Kidney glomerular epithelial cell (primary cell): ENCODE data around the gene LINC00237.

Experiments used
- DNase-seq: peaks from one replicate; lab custom pipeline; 2025; lab: John Stamatoyannopoulos, UW

Gene LINC00237

DNA sequence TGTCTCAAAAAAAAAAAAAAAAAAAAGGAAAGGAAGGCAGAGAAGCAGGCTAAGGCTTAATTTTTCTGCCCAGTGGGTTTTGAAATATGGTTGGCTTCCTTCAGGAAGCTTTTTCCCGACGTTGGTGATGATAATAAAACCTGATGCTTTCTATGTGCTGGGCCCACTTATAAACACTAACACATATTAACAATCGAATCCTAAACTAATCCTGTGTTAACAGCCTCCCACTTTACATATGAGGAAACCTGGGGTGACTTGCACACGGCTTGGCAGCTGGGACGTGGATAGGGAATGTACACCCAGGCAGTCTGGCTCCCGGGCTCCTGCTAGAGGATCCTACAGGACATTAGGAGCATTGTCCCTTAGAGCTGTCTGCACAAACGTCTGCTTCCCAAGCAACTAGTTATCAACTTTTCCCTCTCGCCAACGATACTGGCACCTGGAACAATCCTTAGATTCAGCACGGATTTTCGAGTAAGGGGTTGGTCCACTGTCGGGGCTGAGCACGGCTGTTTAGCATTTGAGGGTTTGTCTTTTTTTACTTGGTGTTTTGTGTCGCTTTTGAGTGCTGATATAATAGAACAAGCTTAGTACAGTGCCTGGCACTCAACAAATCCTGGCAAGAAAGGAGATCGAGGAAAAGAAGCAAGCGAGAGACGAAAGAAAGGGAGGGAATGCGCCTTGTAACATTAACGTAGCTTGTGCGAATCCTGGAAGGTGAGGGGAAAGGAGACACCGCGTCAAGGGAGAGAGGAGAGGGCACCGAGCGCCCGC, 19.1 kb upstream of the LINC00237 start:
- DNase-seq, result peak; percentile 75

- no peak for DNase-seq
These were observed 18.0 kb upstream of the LINC00237 start for GRCh38 chr20:21124190-21124589.

DNA sequence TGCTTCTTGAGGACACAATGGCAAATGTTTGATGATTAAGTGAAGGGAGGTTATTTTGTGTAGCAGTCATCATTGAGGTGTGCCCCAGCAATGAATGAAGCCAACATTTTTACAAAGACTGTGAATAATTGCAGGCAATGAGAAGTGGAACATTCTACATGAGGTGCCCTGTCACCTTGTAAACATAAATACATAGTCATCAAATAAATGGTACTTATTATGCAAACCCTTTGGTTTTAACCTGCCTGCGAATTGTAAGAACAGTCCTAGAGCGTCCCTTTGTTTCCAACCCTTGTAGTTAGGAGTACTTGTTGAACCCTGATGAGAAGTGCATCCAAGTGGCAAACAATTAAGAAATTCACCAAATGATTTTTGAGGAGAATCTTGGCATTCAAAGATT, 12.6 kb upstream of the LINC00237 start:
- no peak for DNase-seq

GRCh38 chr20:21118138-21118537, 12.0 kb upstream of the LINC00237 start:
- DNase-seq, result no peak

- no peak for DNase-seq
These were observed 11.4 kb upstream of the LINC00237 start for GRCh38 chr20:21117521-21117920.

- no peak for DNase-seq
These were observed 8.4 kb upstream of the LINC00237 start for GRCh38 chr20:21114584-21114983.

DNA sequence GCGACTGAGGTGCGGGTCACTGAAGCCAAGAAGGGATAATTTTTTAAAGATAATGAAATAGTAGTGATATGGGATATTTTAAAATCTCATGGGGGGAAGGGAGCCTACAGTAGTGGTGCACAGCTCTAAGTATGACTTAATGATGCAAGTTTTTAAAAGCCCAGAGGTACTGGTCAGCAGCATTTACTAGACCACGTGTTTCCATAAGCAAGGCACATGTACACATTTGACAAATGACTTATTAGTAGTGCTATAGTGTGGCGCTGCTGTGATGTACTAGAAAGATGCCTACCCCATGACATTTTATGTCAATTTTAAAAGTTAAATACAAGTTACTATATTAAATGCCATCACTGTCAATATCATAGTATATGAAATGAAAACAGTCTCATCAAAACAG, 7.5 kb upstream of the LINC00237 start:
- no peak for DNase-seq

GRCh38 chr20:21111416-21111815, 5.3 kb upstream of the LINC00237 start:
- no peak for DNase-seq

- no peak for DNase-seq
These were observed 4.7 kb upstream of the LINC00237 start for GRCh38 chr20:21110811-21111210.

DNA sequence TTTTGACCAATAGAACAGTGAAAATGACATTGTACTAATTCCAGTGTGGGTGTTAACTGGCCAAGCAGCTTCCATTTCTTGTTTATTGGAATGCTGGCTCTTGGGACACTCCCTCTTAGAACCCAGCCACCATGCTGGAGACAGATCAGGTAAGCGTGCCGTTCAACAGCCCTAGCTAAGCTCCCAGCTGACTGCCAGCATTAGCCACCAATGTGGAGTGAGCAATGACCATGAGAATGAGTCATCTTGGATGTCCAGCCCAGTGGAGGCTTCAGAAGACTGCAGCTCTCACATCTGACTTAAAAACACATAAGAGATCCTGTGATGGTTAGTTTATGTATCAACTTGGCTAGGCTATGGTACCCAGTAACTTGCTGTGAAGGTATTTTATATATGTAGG, 3.0 kb upstream of the LINC00237 start:
- DNase-seq, result no peak

GRCh38 chr20:21105429-21106170, 558 bp downstream of the LINC00237 start:
- DNase-seq, result no peak

DNA sequence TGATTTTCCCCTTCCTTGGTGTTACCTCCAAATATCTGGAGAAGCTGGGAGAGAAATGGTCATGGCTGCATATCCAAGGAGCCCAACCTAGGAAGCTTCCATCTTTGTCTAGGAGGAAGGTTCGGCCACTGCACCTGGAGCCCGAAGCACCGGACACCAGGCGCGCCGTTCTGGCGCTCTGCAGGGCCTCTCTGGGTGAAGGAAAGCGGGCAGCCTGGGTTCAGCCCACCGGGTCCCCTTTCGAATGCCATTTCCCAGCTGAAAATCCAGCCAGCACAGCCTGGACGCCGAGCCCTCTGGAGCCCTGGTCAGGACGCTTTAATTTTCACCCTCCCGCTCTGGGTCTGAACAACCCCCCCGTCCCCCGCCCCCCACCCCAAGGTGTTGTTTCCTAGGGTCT, 1.2 kb downstream of the LINC00237 start:
- no peak for DNase-seq

GRCh38 chr20:21104466-21104761, 1.7 kb downstream of the LINC00237 start:
- no peak for DNase-seq

DNA sequence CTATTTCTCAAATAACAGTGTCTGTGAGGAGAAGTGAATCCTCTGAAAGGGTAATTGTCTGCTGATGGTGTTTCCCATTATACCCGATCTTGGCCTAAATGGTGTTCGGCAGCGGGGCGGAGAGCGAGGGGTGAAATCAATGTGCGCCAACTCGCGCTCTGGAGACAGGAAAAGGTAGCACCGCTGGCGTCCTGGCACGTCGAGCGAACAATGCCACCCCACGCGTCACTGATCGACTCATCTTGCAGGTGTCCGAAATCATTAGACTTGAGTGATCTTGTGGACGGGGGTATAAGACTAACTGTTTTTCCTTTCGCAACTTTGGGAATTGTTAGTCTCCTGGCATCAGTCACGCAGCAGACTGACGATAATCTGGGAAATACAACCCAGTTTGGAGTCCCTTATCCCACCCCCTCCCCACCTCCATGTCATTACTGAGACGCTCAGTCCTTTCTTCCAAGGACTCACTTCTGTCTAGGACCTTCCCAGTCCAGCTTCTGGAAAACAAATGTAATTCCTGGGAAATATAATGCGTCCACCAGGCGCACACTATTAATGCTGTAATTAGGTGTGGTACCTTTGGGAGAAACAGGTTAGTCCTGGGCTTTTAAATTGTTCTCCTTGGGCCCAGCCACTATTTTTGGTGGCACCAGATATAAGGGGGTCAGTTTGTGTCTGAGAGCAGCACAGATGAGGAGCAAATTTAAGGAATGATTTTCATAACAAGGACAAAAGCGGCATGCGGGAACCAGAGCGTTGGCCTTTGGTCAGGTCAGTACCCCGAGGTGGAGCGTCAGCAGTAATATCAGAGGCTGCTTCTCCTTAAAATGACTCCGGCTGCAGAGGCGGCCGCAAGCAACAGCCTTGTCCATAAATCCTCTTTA, 2.3 kb downstream of the LINC00237 start:
- no peak for DNase-seq

DNA sequence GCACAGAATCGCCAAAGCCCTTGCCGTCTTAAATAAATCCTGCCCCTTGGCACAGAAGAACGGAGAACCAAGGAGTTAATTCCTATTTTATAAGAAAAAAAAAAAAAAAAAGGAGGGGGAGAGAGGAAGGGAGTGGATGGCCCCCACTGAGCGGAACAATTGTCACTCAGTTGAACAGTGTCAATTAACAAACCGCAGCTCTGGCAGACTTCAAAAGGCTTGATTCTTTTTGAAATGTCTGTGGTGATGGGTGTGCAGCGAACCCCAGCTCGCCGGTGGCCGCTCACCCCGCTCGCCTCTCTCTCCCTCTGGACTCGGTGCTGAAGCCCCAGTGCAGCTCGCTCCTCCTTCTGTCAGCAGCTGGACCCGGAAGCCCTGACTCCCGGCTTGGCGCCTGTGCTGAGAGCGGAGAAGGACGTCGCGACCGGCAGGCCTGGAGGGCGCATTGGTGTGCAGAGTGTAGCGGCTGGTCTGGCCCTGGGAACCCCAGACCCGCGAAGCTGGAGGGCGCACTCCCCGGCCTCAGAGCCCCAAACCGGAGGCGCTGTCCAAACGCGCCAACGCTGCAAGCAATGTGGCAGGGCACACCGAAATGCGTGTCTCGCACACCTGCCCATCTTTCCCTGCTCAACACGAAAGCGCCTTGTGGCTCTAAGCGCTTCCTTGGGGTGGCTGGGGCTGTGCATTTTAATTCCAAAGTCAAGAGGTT, 3.4 kb downstream of the LINC00237 start:
- no peak for DNase-seq

DNA sequence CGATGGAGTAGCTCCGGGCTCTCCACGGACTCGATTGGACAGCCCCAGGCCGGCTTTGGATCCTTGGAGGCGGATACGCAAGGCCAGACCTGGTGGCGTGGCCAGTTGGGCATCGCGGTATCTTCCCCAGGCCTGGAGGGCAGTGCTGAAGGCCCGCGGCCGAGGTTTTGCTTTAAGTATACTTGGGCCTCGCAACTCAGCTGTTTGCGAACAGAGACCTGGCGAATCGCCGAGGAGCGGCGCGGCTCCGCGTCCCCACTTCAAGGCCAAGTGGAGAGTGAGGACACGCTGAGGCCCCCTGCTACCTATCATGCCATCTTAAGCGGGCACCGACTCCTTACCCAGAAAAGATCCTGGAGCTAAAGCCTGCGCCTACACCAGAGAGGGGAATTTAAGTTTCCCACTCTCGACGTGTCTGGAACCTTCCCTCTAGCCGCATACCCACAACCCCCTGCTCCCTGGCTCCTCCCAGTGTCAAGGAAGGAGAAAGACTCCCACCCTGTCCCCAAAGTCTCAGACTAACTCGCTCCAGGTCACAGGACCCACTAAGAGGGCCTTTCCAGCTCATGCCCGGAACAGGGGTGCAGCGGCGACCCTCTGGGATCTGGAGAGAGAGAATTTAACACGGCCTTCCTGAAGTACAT, 4.1 kb downstream of the LINC00237 start:
- no peak for DNase-seq

GRCh38 chr20:21101453-21101931, 4.7 kb downstream of the LINC00237 start:
- no peak for DNase-seq

GRCh38 chr20:21100578-21101452, 5.3 kb downstream of the LINC00237 start:
- DNase-seq, result no peak

DNA sequence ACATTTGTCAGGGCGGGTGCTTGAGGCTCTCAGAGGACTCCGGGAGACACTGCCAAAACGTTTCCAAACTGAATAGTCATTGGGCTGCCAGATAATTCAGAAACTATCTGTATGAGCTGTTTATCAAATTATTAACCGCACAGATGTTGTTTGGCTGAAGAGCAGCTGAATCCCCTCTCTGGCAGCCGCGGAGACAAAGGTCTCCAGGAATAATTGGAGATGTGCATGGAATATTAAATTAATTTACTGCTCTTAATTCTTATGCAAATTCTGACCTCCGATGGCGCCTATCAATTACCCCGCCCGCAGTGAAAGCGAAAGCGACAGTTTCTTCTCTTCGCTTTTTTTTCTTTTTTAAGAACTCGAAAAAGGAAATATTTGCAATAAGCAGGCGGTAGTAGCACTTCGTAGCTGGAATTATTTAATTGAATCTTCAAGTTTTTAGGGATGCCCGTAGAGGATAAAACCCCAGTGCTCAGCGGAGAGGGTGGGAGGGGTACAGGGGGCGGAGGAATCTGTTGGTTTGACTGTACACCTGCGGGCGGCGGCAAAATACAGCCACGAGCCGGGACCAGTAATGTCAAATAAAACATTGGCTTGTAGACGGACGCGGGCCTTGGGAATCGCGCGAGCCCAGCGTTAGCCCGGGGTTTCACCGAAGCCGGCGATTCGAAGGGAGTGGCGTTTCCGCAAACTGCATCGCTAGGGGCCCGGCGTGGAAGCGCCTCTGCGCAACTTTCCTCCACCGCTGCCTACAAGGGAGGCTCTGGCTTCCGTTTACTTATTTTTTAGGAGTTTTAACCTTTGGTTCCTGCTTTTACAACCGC, 6.2 kb downstream of the LINC00237 start:
- DNase-seq, result no peak
